ENCODE results near the gene RXFP1.

GRCh38 chr4:158604369-158604768 is 82.7 kb downstream of the RXFP1 start:
- TF ChIP-seq POLR2A (IDR thresholded peaks at IDR 0.05): no peak
- TF ChIP-seq CTCF (IDR thresholded peaks at IDR 0.05): no peak

All from uterus (tissue), 2 donors.